ENCODE measurements around the gene ASB13.
"Not testable (repeated sequence)": the region's sequence is repeated elsewhere in the genome, so short reads cannot be mapped to it uniquely, and the experiment has no call there.

GRCh38 chr10:5621371-5621770, 45.0 kb downstream of the ASB13 start:
- not testable (repeated sequence) for TF ChIP-seq REST (IDR thresholded peaks at IDR 0.05; ENCODE audit: low read depth, low read length); MEF2A (IDR thresholded peaks at IDR 0.05; ENCODE audit: borderline replicate concordance, low read depth); ELF1 (IDR thresholded peaks at IDR 0.05); CTCF (IDR thresholded peaks at IDR 0.05); EZH2phosphoT487 (IDR thresholded peaks at IDR 0.05; ENCODE audit: borderline replicate concordance, low read depth); TAF1 (IDR thresholded peaks at IDR 0.05; ENCODE audit: borderline replicate concordance, low read depth, low read length); MAX (IDR thresholded peaks at IDR 0.05; ENCODE audit: low read depth); TCF12 (IDR thresholded peaks at IDR 0.05); POLR2AphosphoS5 (IDR thresholded peaks at IDR 0.05; ENCODE audit: low read depth, low read length); RAD21 (IDR thresholded peaks at IDR 0.05; ENCODE audit: low read length)
